ENCODE results near the gene ZNF576. TPM values are rescaled to one million over a fixed set of nuclear protein-coding genes. Genes with fewer than 3 reads are reported as not detected.

ZNF576 gene
- total RNA-seq, 1 donor from 2014 or later: 6.2 TPM

DNA sequence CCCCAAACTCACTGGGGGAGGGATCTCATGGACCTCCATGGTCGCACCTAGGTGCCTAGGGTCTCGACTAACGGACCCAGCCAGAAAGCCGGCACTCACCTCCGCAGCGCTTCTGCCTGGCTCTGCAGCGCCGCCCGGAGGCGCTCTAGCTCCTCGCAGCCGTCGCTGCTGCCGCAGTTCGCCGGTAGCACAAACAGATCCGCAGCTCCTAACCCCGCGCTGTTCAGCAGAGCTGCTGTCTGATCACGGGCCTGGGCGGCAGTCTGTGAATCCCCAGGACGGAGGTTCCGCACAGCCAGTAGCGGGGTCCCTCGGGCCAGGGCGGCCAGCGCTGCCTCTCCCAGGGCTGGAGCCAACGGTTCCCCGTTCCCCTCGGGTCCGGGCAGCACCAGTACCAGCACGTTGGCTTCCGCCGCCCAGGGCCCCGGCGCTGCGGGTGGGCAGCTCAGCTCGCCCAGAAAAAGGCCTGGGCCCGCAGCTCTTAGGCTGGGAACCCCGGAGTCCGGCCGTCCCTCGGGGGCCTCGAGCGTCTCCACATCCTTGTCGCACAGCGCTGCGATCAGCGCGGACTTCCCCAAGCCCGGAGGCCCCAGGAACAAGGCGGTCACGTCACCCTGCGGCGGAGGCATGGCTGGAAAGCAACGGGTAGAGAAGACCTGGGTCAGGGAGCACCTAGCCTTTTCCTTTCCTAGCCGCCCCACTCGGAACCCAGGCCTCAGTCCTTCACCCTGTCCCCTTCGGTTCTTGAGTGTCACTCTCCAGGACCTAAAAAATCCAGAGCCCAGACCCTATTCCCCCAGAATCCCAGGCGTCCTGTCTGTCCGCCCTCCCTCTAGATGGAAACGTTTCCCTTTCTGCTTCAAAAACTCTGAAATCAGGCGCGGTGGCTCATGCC is 1.4 kb upstream of the ZNF576 start:
- Histone ChIP-seq H3K4me3 (ENCODE audit: low read depth, low read length) (peak overlapping the region; percentile 67), H3K36me3 (ENCODE audit: control insufficient read depth, insufficient read depth, low read length) (peaks cover 2% of the 10 kb centered on the region), H3K27me3 (ENCODE audit: control insufficient read depth, insufficient read depth, low read length) (no peaks in the 10 kb centered on the region)
- TF ChIP-seq, protein P1, sequence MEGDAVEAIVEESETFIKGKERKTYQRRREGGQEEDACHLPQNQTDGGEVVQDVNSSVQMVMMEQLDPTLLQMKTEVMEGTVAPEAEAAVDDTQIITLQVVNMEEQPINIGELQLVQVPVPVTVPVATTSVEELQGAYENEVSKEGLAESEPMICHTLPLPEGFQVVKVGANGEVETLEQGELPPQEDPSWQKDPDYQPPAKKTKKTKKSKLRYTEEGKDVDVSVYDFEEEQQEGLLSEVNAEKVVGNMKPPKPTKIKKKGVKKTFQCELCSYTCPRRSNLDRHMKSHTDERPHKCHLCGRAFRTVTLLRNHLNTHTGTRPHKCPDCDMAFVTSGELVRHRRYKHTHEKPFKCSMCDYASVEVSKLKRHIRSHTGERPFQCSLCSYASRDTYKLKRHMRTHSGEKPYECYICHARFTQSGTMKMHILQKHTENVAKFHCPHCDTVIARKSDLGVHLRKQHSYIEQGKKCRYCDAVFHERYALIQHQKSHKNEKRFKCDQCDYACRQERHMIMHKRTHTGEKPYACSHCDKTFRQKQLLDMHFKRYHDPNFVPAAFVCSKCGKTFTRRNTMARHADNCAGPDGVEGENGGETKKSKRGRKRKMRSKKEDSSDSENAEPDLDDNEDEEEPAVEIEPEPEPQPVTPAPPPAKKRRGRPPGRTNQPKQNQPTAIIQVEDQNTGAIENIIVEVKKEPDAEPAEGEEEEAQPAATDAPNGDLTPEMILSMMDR (IDR thresholded peaks at IDR 0.05; ENCODE audit: insufficient read depth, low read length, poor library complexity, severe bottlenecking): peak; percentile 92
- peak; percentile 32 for DNase-seq (ENCODE audit: low read depth)

DNA sequence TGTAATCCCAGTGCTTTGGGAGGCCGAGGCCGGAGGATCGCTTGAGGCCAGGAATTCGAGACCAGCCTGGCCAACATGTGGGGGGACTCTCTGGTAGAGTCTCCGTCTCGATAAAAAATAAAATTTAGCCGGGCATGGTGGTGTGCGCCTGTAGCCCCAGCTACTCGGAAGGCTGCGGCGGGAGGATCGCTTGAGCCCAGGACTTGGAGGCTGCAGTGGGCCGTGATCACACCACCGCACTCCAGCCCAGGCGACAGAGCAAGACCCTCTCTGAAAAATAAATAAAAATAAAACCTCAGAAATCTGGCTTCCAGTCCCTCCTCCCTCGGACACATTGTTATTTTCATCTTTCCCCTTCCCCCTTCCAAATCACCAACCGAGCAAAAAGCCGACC is 793 bp upstream of the ZNF576 start:
- Histone ChIP-seq H3K36me3 (ENCODE audit: control insufficient read depth, insufficient read depth, low read length) (peaks cover 2% of the 10 kb centered on the region), H3K27me3 (ENCODE audit: control insufficient read depth, insufficient read depth, low read length) (no peaks in the 10 kb centered on the region), H3K4me3 (ENCODE audit: low read depth, low read length) (peak overlapping the region; percentile 67)
- TF ChIP-seq, protein P1 (IDR thresholded peaks at IDR 0.05; ENCODE audit: insufficient read depth, low read length, poor library complexity, severe bottlenecking): no peak
- DNase-seq (ENCODE audit: low read depth): no peak

DNA sequence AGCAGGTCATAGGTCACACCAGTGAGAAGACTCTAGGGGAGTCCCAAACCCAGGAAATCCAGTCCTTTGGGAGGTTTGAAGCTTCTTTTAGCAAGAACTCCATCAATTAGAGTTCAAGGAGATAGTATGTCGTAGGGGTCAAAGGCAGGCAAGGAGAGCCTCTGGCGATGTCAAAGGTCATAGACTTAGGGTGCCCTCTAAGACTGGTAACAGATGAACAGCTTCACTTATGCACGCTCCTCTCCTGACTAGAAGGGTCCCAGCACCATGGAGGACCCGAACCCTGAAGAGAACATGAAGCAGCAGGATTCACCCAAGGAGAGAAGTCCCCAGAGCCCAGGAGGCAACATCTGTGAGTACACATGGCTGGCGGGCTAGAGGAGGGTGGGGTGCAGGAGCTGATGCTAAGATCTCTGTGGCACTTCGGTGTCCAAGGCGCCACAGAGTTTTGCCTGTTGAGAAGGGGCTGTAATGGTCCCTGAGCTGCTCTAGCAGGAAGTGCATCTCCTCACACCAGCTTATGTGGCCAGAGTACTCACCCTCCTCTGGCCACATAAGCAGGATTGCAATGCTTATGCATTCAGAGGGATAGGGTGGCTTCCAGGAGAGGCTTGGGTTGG is 557 bp downstream of the ZNF576 start:
- DNase-seq (ENCODE audit: low read depth): no peak

DNA sequence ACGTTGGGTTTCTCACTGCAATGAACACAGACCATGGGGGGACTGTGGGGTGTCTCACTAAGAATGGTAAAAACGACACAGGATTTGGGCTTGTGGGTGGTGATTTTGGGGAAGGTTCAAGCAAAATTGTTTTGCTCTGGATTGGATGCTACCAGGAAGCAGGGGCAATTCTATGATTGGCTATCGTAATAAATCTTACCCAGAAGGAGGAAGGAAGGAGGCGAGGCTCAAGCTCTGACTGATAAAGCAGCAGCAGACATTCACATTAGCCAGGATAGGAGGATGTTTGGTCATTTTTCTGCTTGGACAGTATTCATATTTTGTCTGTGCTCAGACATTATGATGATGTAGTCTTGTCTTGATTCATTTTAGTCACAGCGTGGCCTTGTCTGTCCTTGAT is 1.5 kb downstream of the ZNF576 start:
- Histone ChIP-seq H3K36me3 (ENCODE audit: control insufficient read depth, insufficient read depth, low read length) (peaks cover 1% of the 10 kb centered on the region), H3K27me3 (ENCODE audit: control insufficient read depth, insufficient read depth, low read length) (no peaks in the 10 kb centered on the region), H3K4me3 (ENCODE audit: low read depth, low read length) (no peak overlapping the region)
- no peak for DNase-seq (ENCODE audit: low read depth)
- TF ChIP-seq, protein P1 (IDR thresholded peaks at IDR 0.05; ENCODE audit: insufficient read depth, low read length, poor library complexity, severe bottlenecking): no peak

More for the DNA sequence above, 557 bp downstream of the ZNF576 start:
- Histone ChIP-seq H3K27me3 (ENCODE audit: control insufficient read depth, insufficient read depth, low read length) (no peaks in the 10 kb centered on the region), H3K36me3 (ENCODE audit: control insufficient read depth, insufficient read depth, low read length) (peaks cover 2% of the 10 kb centered on the region), H3K4me3 (ENCODE audit: low read depth, low read length) (peak overlapping the region; percentile 63)
- TF ChIP-seq, protein P1 (IDR thresholded peaks at IDR 0.05; ENCODE audit: insufficient read depth, low read length, poor library complexity, severe bottlenecking): no peak

DNA sequence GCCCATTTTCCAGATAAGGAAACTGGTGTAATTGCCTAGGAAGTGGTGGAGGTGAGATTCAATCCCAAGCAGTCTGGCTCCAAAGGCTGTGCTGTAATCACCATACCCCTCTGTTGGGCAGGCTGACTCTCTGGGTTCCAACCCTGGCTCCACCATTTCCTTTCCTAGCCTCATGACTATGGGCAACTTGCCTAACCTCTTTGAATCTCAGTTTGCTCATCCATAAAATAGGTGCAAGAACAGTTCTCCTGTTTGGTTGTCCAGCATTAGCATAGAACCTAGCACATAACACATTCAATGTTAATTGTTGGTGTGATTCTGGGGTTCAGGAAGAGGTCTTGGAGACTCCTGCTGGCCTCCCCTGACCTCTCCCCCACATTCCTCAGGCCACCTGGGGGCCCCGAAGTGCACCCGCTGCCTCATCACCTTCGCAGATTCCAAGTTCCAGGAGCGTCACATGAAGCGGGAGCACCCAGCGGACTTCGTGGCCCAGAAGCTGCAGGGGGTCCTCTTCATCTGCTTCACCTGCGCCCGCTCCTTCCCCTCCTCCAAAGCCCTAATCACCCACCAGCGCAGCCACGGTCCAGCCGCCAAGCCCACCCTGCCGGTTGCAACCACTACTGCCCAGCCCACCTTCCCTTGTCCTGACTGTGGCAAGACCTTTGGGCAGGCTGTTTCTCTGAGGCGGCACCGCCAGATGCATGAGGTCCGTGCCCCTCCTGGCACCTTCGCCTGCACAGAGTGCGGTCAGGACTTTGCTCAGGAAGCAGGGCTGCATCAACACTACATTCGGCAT is 2.2 kb downstream of the ZNF576 start:
- DNase-seq (ENCODE audit: low read depth): no peak
- Histone ChIP-seq H3K27me3 (ENCODE audit: control insufficient read depth, insufficient read depth, low read length) (no peaks in the 10 kb centered on the region), H3K36me3 (ENCODE audit: control insufficient read depth, insufficient read depth, low read length) (no peaks in the 10 kb centered on the region), H3K4me3 (ENCODE audit: low read depth, low read length) (no peak overlapping the region)
- TF ChIP-seq, protein P1 (IDR thresholded peaks at IDR 0.05; ENCODE audit: insufficient read depth, low read length, poor library complexity, severe bottlenecking): no peak

Measured in kidney epithelial cell (primary cell).